Superior temporal gyrus (tissue), 1 donor: ENCODE results near the gene KRTAP12-2.
"Not testable (repeated sequence)": the region's sequence is repeated elsewhere in the genome, so short reads cannot be mapped to it uniquely, and the experiment has no call there.

Source experiments
- DNase-seq: peaks from one replicate; pipeline ENCODE4 v3.0.0-alpha.2; 2016; ENCODE audit errors: extremely low spot score

KRTAP12-2 gene

DNA sequence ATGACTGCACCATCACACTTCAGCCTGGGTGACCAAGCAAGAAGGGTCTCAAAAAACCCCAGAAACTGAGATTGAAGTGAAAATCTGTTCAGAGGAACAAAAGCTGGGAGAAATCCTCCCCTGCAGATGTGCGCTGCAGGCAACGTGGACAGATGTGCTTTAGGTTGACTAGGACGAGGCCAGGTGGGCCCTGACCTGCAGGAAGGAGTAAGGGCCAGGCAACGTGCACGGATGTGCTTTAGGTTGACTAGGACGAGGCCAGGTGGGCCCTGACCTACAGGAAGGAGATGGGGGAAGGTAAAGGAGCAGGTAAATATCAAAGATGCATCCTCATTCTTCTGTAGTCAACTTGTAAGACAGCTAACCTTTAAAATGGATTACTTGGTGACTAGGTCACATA, 17.8 kb upstream of the KRTAP12-2 start:
- DNase-seq = no peak

- DNase-seq = no peak
These were observed 17.4 kb upstream of the KRTAP12-2 start for GRCh38 chr21:44684077-44684476.

- no peak for DNase-seq
These were observed 15.9 kb upstream of the KRTAP12-2 start for GRCh38 chr21:44682580-44683151.

GRCh38 chr21:44681861-44682579, 15.3 kb upstream of the KRTAP12-2 start, which contains the start of gene KRTAP12-1:
KRTAP12-1 (minus strand) TSS chr21:44682163; CDS start chr21:44682123, 40 bp downstream.
- DNase-seq = no peak

- no peak for DNase-seq
These were observed 14.4 kb upstream of the KRTAP12-2 start for GRCh38 chr21:44681152-44681551.

DNA sequence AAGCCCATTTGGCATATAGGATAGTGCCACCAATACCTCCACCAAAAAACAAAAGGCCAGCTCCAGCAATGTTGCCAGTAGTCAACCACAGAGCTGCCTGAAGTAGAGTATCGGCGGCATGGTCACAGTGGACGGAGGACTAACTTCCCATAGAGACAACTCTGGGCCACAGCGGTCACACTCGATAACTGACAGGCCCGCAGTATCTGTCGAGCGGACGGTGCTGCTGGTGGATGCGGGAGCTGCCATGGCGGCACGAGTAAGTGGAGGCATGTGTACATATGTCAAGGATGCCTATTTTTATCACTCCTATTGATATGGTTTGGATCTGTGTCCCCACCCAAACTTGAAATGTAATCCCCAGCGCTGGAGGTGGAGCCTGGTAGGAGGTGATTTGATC, 11.2 kb upstream of the KRTAP12-2 start:
- DNase-seq = no peak

- DNase-seq = no peak
These were observed 5.2 kb upstream of the KRTAP12-2 start for GRCh38 chr21:44671911-44672310.

DNA sequence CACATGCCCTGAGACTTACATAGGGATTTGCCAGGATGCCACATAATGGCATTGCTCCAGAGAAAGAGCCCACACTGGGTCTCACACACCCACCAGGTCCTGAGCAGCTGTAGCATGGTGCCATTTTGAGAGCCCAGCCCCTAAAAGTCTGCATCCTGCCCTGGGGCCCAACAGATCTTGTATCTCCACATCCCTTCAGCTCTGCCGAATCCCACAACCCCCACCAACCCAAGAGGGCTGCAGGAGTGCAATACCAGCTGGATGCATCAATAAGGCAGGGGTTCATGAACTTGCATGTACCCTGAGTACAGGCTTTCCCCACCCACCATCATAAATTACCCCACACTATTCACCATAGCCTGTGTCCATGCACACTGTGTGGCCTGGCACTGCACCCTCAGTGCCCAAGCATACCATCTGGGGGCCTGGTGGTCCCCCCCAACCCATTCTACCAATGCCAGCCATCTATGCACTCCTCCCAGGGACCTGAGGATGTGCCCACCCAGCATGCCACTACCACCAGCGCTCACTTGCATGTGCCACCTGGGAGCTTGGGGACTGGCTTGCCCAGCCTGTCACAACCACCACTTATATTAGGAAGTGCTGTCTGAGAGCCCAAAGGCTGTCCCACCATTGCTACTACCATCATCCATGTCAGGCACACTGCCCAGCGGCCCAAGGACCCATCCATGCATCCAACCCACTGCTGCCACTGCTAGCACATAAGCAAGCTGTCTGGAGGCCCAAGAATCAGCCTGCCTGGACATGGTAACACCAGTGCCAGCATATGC, 4.1 kb upstream of the KRTAP12-2 start:
- DNase-seq = no peak

DNA sequence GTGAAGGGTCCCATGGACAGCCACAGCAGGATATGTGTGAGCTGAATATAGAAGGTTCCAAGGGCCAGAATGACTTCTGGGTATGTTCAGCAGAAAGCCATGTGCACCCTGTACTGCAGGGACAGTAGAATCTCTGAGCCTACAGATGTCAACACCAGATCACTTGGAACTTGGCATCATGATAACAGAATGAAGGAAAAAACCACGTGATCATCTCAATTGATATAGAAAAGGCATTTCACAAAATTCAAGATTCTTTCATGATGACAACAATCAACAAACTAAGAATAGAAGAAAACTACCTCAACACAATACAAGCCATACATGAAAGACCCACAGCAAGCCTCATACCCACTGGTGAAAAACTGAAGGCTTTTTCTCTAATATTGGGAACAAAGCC, 885 bp upstream of the KRTAP12-2 start:
- DNase-seq = no peak

DNA sequence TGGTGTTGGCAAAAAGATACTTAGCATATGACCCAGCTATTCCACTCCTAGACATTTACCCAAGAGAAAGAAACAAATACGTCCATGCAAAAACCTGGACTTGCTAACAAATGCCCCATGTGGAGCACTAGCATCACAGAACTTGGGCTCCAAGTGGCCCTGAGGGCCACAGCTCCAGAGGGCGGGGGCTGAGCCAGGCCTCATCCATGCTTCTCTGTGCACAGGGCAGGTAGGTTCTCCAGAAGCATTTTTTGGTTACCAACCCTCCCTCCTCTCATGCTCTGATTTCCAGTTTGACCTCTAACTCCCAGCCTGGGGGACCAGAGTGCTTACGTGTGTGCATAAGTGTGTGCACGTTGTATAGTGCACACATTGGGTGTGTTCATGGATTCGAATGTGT, 2.0 kb downstream of the KRTAP12-2 start:
- DNase-seq = no peak

- not testable (repeated sequence) for DNase-seq
These were observed 5.2 kb downstream of the KRTAP12-2 start for GRCh38 chr21:44661567-44661966.

GRCh38 chr21:44658913-44659595, 7.7 kb downstream of the KRTAP12-2 start:
- DNase-seq = no peak

GRCh38 chr21:44658541-44658910, 8.2 kb downstream of the KRTAP12-2 start:
- DNase-seq = no peak

- no peak for DNase-seq
These were observed 8.8 kb downstream of the KRTAP12-2 start, which contains the start of gene KRTAP12-3 for GRCh38 chr21:44657635-44658540. KRTAP12-3 (plus strand) TSS chr21:44657932; CDS start chr21:44657980, 48 bp downstream.

DNA sequence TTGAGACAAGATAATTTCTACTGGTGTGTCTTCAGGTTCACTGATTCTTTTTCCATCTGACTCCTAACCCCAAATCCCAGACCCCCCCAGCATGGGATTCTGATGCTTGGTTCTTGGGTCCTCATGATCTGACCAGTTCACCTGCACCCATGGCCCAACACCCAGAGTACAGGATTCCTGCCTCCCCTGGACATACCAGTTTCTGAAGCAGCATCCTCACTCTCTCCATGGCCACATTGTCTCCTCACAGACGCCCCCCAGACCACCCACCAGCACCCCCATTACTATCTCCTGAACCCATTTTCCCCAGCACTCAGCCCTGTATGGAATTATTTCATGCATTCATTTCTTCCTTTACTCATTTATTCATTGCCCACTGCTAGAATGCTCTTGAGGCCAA, 9.9 kb downstream of the KRTAP12-2 start:
- DNase-seq = no peak

DNA sequence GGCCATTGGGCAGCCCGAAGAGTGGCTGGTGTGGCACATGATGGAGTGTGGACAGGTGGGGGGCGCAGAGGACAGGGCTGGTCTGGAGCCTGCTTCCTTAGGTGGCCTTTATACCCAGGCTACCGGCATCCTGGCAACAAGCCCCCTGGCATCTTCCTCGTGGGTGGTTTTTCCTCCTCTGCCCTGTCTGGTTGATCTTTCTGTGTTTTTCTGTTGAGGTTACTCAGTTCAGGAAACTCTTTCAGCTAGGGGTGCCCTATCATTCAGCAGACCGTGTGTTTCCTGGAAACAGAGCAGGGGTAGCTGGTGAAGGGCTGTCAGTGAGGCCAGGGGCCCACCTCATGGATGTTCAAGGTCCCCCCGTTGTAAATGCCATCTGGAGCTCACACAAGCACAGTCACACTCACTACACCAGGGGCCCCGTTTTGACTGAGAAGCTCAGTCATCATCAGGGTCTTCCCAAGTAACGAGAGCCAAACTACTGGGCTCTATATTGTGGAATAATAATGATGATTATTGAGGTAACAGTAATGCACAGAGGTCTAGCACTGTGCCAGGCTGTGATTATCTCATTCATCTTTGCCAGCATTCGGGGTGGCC, 12.1 kb downstream of the KRTAP12-2 start, which contains the start of gene KRTAP12-4:
KRTAP12-4 (minus strand) TSS at position 84 of the 600 bp plus-strand sequence; CDS start at position 39, 45 bp downstream.
- DNase-seq = no peak

GRCh38 chr21:44653656-44654575, 12.8 kb downstream of the KRTAP12-2 start:
- no peak for DNase-seq

DNA sequence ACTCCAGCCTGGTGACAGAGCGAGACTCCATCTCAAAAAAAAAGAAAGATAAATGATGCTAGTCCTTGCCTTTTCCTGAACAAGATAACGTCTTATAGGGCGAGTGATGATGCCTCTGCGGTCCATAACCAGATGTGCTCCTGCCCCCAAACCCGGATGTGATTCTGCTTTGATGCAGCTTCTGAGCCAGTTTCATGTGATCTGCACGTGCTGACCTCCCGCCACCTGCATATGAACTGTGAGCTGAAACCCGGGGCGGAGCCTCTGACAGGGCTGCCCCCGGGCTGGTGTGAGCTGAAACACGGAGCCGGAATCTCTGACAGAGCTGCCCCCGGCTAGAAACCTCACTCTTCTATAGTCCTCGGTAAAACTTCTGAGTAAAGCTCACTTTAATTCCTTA, 13.6 kb downstream of the KRTAP12-2 start:
- DNase-seq = no peak

DNA sequence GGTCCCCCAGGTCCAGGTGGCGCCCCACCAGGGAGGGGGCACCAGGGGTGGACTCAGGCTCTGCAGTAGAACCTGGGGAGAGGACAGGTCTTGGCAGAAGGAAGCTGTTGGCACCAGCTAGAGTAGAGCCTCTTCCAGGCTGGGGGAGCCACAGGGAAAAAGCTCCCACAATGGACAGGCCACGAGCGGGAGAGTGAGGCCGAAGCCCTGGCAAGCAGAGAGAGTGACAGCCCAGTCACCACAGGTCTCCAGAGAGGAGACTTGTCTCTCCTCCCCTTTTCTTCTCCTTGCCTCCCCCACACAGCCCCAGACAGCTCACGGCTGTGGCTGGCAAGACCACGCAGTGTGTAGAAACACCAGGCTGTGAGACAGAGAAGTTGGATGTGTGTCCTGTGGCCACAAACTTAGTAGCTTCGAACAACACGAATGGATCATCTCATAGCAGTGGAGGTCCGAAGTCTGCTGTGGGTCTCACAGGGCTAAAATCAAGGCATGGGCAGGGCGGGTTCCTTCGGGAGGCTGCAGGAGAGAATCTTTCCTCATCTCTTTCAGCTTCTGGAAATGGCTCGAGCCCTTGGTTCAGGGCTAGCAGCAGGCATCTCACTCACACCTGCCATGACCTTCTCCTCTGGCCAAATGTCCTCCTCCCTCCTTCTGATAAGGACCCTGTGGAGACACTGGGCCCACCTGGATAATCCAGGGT, 15.6 kb downstream of the KRTAP12-2 start:
- DNase-seq = no peak
